NCI-H128 (cell line): Measurements from ENCODE around the gene BDP1.
"Not testable (repeated sequence)": the region's sequence is repeated elsewhere in the genome, so short reads cannot be mapped to it uniquely, and the experiment has no call there.

Experiments used
- DNase-seq: peaks from one replicate; lab custom pipeline; 2025; ENCODE audit not compliant: unreplicated experiment; lab: John Stamatoyannopoulos, UW

The BDP1 gene

GRCh38 chr5:71563161-71563560, 107.7 kb downstream of the BDP1 start:
- DNase-seq = no peak

GRCh38 chr5:71564895-71565294, 109.4 kb downstream of the BDP1 start:
- DNase-seq = no peak

- DNase-seq = no peak
These were observed 114.5 kb downstream of the BDP1 start for GRCh38 chr5:71569748-71570509.

- not testable (repeated sequence) for DNase-seq
These were observed 116.4 kb downstream of the BDP1 start for GRCh38 chr5:71571811-71572210.

- DNase-seq = no peak
These were observed 118.1 kb downstream of the BDP1 start for GRCh38 chr5:71573591-71573990.

GRCh38 chr5:71575588-71575987, 120.1 kb downstream of the BDP1 start:
- DNase-seq = not testable (repeated sequence)

- DNase-seq = no peak
These were observed 120.8 kb downstream of the BDP1 start for GRCh38 chr5:71576241-71576640.

- not testable (repeated sequence) for DNase-seq
These were observed 122.4 kb downstream of the BDP1 start for GRCh38 chr5:71577839-71578238.

- DNase-seq = no peak
These were observed 127.6 kb downstream of the BDP1 start for GRCh38 chr5:71582945-71583584.

GRCh38 chr5:71586052-71586940, 130.8 kb downstream of the BDP1 start:
- no peak for DNase-seq

- DNase-seq = peak; percentile 69
These were observed 131.7 kb downstream of the BDP1 start, which contains the start of gene MCCC2 for GRCh38 chr5:71586941-71587765. MCCC2 (plus strand) TSS chr5:71587340; CDS start chr5:71587426, 86 bp downstream.

- no peak for DNase-seq
These were observed 132.5 kb downstream of the BDP1 start for GRCh38 chr5:71587766-71588532.

GRCh38 chr5:71588533-71588885, 133.1 kb downstream of the BDP1 start:
- no peak for DNase-seq

- DNase-seq = no peak
These were observed 134.5 kb downstream of the BDP1 start for GRCh38 chr5:71589903-71590302.

- no peak for DNase-seq
These were observed 135.6 kb downstream of the BDP1 start for GRCh38 chr5:71591100-71591499.

- DNase-seq = no peak
These were observed 140.7 kb downstream of the BDP1 start for GRCh38 chr5:71596169-71596568.

GRCh38 chr5:71597001-71597400, 141.6 kb downstream of the BDP1 start:
- no peak for DNase-seq

GRCh38 chr5:71600783-71601182, 145.3 kb downstream of the BDP1 start:
- DNase-seq = no peak

GRCh38 chr5:71601222-71602026, 146.0 kb downstream of the BDP1 start:
- DNase-seq = no peak
